Uterus (tissue), 4 donors: ENCODE data around the gene LPCAT2. TPM values are rescaled to one million over a fixed set of nuclear protein-coding genes. Genes with fewer than 3 reads are reported as not detected.

Source experiments
- DNase-seq, 2 donors: peaks; one replicate each; pipeline ENCODE4 v3.0.0-alpha.2; 2019 to 2020
- H3K27ac ChIP-seq, 2 donors: fragments of 200-600 bp; sonication (generic); 1 replicate in 1 of 2; 2 replicates in 1 of 2; pipeline ENCODE4 v1.5.1; 2016 to 2018
- H3K27me3 ChIP-seq, 2 donors: fragments of 200-600 bp; sonication (generic); one replicate each; pipeline ENCODE4 v1.5.1; 2018 to 2019; ENCODE audit warnings: control low read depth in 1 of 2
- H3K36me3 ChIP-seq, 2 donors: fragments of 200-600 bp; sonication (generic); one replicate each; pipeline ENCODE4 v1.5.1; 2019; ENCODE audit warnings: control low read depth in 1 of 2
- H3K4me1 ChIP-seq, 2 donors: fragments of 200-600 bp; sonication (generic); one replicate each; pipeline ENCODE4 v1.5.1; 2018 to 2019; ENCODE audit warnings: control low read depth in 1 of 2
- H3K4me3 ChIP-seq, 2 donors: fragments of 200-600 bp; sonication (generic); 1 replicate in 1 of 2; 2 replicates in 1 of 2; pipeline ENCODE4 v1.5.1; 2018 to 2019; ENCODE audit warnings: mild to moderate bottlenecking in 1 of 2
- H3K9me3 ChIP-seq, 2 donors: fragments of 200-600 bp; sonication (generic); one replicate each; pipeline ENCODE4 v1.5.1; 2019; ENCODE audit warnings: control low read depth in 1 of 2
- POLR2A ChIP-seq, 2 donors: fragments of 450-650 bp; IDR thresholded peaks; one replicate each; pipeline ENCODE4 v1.6.1; 2016; ENCODE audit warnings: antibody characterized with exemption in 2 of 2, mild to moderate bottlenecking in 1 of 2, moderate library complexity in 1 of 2
- intact Hi-C: fragments of 100-400 bp; cut with DNase I; formaldehyde crosslinking; loops from one replicate; pipeline ENCODE4 v1.15.1; 2023; ENCODE audit warnings: low total_unique reads
- total RNA-seq, 4 donors: library from RNA; depleted of rRNA in 3 of 4; stranded (reverse); fragments of >200 nt in 3 of 4; gene quantifications; one replicate each; pipeline versions ENCODE4 v1.1.0 to v1.2.4, GENCODE V29; 2014 to 2023
- TF ChIP-seq, protein P1 (sequence below), 4 experiments: fragments of 200-600 bp in 2 of 4; fragments of 450-650 bp in 2 of 4; sonication (generic) in 2 of 4; IDR thresholded peaks; one replicate each; pipeline ENCODE4 v1.5.1; 2016 to 2019; ENCODE audit warnings: antibody characterized with exemption in 4 of 4, mild to moderate bottlenecking in 2 of 4, moderate library complexity in 1 of 4
- donor health status: DM: yes; HTN: yes; CAD: no.

The LPCAT2 gene
- total RNA-seq, 4 donors from 2014 or later: 28.8 to 52.9 (median 36.3) TPM

DNA sequence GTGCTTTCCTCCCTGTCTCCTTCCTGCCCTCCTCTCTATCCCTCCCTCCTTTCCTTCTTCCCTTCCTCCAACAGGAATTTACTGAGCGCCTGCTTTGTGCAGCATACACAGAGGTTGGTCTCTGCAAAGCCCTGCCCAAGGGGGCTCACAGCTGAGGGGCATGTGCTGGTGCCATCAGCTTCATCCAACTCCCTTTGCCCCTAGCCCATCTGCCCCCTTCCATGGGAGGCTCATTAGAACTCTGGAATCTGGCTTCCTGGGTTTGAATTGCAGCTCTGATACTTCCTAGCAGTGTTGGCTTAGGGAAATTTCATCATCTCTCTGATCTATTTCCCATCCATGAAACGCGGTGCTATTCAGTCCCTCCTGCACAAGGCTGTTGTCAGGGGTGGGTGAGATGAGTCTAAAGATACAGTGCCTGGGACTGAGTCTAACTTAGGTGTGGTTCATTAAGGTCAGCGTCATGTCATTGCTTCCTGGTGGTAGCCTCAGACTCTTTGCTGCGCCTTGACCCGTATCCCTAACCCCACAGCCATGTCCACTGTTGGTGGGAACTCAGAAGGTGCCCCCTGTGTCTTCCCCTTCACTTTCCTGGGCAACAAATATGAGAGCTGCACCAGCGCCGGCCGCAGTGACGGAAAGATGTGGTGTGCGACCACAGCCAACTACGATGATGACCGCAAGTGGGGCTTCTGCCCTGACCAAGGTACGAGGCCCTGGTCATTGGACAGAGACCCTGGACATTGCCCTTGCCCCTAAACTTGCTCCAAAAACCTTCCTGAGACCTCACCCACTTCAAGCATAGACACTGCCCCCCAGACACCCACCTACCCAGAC lies 19.5 kb upstream of the LPCAT2 start:
- Histone ChIP-seq H3K9me3 (no peaks in the 10 kb centered on the region), H3K4me3 (no peak overlapping the region), H3K27me3 (no peaks in the 10 kb centered on the region), H3K27ac (peak overlapping the region; percentile 89 to 95), H3K4me1 (peaks cover 2% of the 10 kb centered on the region in 2 donors), H3K36me3 (no peaks in the 10 kb centered on the region)
- DNase-seq: no peak
- intact Hi-C loops: no loop called here
- no peak for TF ChIP-seq POLR2A (IDR thresholded peaks at IDR 0.05)
- TF ChIP-seq, protein P1, sequence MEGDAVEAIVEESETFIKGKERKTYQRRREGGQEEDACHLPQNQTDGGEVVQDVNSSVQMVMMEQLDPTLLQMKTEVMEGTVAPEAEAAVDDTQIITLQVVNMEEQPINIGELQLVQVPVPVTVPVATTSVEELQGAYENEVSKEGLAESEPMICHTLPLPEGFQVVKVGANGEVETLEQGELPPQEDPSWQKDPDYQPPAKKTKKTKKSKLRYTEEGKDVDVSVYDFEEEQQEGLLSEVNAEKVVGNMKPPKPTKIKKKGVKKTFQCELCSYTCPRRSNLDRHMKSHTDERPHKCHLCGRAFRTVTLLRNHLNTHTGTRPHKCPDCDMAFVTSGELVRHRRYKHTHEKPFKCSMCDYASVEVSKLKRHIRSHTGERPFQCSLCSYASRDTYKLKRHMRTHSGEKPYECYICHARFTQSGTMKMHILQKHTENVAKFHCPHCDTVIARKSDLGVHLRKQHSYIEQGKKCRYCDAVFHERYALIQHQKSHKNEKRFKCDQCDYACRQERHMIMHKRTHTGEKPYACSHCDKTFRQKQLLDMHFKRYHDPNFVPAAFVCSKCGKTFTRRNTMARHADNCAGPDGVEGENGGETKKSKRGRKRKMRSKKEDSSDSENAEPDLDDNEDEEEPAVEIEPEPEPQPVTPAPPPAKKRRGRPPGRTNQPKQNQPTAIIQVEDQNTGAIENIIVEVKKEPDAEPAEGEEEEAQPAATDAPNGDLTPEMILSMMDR (IDR thresholded peaks at IDR 0.05): no peak

DNA sequence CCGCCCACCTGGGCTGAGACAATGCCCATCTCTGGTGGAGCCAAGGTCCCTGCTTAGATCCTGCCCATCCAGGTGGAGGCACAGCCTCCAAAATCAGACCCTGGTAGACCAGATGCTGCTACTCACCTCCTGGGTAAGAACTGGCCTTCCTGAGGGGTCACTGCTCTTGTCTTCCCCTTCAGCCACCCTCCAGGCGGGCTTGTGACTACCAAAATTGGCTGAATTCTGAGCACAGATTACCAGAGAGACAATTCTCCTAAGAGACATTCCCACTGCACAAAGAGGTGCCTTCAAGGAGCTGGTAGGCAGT lies 19.0 kb upstream of the LPCAT2 start:
- Histone ChIP-seq H3K36me3 (no peaks in the 10 kb centered on the region), H3K9me3 (no peaks in the 10 kb centered on the region), H3K27ac (peak overlapping the region; percentile 89 to 95), H3K4me3 (no peak overlapping the region), H3K4me1 (peaks cover 5 to 8% of the 10 kb centered on the region in 2 donors), H3K27me3 (no peaks in the 10 kb centered on the region)
- no peak for TF ChIP-seq POLR2A (IDR thresholded peaks at IDR 0.05)
- TF ChIP-seq, protein P1 (IDR thresholded peaks at IDR 0.05): no peak
- DNase-seq: no peak
- intact Hi-C loops: no loop called here

DNA sequence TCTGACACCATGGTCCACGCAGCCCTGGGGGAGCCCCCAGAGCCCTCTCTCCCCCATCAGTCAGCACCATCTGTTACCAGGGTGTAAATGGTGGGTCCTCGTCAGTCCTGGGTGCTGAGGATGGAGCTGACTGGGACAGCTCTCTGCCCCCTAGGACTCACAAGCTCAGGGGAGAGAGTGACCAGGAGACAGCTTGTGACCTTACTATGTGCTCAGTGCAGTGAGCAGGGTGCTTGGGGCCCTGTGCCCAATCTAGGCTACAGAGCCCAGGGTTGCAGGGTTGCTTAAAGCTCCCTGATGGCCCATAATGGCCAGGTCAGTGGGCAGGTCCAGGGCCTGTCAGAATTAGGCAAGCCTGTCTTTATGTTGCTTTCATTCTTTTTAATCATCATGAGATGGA lies 18.6 kb upstream of the LPCAT2 start:
- Histone ChIP-seq H3K4me1 (peaks cover 5 to 8% of the 10 kb centered on the region in 2 donors), H3K27ac (peak overlapping the region; percentile 53 to 89), H3K4me3 (no peak overlapping the region), H3K9me3 (no peaks in the 10 kb centered on the region), H3K27me3 (no peaks in the 10 kb centered on the region), H3K36me3 (no peaks in the 10 kb centered on the region)
- TF ChIP-seq POLR2A (IDR thresholded peaks at IDR 0.05): no peak
- TF ChIP-seq, protein P1 (IDR thresholded peaks at IDR 0.05): no peak
- intact Hi-C loops: no loop called here
- DNase-seq: no peak

DNA sequence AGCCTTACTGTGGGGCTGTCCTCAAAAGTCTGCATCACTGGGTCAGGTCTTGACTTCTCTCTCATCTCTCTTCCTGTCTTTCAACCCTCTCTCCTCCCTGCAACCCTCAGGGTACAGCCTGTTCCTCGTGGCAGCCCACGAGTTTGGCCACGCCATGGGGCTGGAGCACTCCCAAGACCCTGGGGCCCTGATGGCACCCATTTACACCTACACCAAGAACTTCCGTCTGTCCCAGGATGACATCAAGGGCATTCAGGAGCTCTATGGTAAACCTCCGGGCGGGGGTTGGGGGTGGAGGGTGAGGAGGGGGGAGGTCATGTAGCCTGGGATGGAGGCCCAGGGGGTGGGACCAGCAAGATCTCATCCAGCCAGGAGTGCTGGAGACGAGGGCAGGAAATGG lies 17.2 kb upstream of the LPCAT2 start:
- peak overlapping the region; percentile 53 to 89 for H3K27ac ChIP-seq
- no peak for TF ChIP-seq POLR2A (IDR thresholded peaks at IDR 0.05)
- TF ChIP-seq, protein P1 (IDR thresholded peaks at IDR 0.05): no peak
- peak in 1 of 2 donors; percentile 61 for DNase-seq
- H3K27me3 ChIP-seq: no peaks in the 10 kb centered on the region
- H3K4me3 ChIP-seq: no peak overlapping the region
- intact Hi-C loops: no loop called here
- peaks cover 5 to 8% of the 10 kb centered on the region in 2 donors for H3K4me1 ChIP-seq
- H3K9me3 ChIP-seq: no peaks in the 10 kb centered on the region
- no peaks in the 10 kb centered on the region for H3K36me3 ChIP-seq

DNA sequence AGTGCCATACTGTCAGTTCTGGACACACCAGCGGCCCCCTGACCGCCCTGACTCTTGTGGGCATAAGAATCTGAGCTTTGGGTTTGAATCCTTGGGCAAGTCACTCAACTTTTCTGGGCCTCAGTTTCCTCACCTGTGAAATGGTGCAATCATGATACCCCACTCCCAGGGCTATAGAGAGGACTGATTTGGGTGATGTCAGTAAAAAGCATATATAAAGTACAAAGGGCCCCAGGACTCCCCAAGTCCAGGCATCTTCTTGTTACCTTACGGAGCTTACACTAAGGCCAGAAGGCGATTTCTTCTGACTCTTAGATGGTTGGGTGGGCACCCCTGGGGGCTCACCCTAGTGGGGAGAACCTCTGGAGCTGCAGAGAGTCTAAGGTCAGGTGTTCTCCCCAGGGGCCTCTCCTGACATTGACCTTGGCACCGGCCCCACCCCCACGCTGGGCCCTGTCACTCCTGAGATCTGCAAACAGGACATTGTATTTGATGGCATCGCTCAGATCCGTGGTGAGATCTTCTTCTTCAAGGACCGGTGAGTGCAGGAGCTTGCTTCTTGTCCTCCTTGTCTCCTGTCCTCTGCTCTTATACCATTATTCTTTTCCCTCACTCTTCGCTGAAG lies 16.0 kb upstream of the LPCAT2 start:
- Histone ChIP-seq H3K9me3 (no peaks in the 10 kb centered on the region), H3K4me3 (no peak overlapping the region), H3K27me3 (no peaks in the 10 kb centered on the region), H3K36me3 (no peaks in the 10 kb centered on the region), H3K4me1 (peaks cover 5 to 8% of the 10 kb centered on the region in 2 donors), H3K27ac (peak overlapping the region; percentile 8 to 89)
- TF ChIP-seq, protein P1 (IDR thresholded peaks at IDR 0.05): no peak
- no peak for TF ChIP-seq POLR2A (IDR thresholded peaks at IDR 0.05)
- intact Hi-C loops: no loop called here
- no peak for DNase-seq
